NOMO-1 (cell line): ENCODE data around the gene TMEM63A.

Source experiments
- DNase-seq, 2 experiments: peaks; one replicate each; lab custom pipeline; 2025; ENCODE audit not compliant: unreplicated experiment in 2 of 2; lab: John Stamatoyannopoulos, UW

Gene TMEM63A

GRCh38 chr1:225887030-225887314 is 4.8 kb upstream of the TMEM63A start:
- no peak for DNase-seq

DNA sequence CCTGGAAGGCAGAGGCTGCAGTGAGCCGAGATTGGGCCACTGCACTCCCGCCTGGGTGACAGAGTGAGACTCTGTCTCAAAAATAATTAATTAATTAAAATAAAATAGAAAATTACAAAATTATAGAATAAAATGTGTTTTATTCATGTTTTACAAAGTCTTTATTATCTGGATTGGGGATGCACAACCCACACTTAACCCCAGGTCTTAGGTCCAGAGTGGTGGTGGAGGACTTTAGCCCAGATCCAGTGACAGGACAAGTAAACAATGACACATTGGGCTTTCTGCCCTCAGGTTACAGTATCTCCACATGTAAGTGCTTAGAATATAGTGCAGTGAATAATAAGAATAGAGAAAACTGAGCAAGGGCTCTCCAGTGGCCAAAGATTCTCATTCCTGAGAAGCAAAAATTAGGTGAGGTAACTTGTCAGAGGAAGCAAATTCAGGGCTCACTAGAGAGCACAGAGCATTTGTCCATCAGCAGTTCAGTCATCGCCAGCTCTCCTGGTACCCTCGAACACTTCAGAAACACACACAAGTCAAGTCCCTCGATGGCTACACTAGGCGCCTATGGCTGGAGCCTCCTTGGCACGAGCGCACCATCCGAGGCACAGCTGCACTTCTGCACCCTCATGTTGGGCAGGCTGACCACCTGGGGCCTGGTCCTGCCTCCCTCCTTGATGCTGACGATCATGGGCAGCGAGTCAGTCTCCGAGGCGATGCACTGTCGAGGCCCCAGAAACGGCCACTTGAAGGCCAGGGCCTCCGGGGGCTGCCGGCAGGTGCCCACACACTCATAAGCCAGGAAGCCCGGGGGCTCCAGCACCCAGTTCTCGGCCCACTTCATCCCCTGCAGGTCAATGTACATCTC is 4.2 kb upstream of the TMEM63A start:
- no peak for DNase-seq

- peak; percentile 75 to 89 for DNase-seq
Observed at GRCh38 chr1:225885336-225885735, 3.2 kb upstream of the TMEM63A start.

- DNase-seq: no peak
Observed at GRCh38 chr1:225883616-225884265, 1.6 kb upstream of the TMEM63A start.

GRCh38 chr1:225882694-225883615 is 775 bp upstream of the TMEM63A start:
- DNase-seq: peak; percentile 12 to 13

DNA sequence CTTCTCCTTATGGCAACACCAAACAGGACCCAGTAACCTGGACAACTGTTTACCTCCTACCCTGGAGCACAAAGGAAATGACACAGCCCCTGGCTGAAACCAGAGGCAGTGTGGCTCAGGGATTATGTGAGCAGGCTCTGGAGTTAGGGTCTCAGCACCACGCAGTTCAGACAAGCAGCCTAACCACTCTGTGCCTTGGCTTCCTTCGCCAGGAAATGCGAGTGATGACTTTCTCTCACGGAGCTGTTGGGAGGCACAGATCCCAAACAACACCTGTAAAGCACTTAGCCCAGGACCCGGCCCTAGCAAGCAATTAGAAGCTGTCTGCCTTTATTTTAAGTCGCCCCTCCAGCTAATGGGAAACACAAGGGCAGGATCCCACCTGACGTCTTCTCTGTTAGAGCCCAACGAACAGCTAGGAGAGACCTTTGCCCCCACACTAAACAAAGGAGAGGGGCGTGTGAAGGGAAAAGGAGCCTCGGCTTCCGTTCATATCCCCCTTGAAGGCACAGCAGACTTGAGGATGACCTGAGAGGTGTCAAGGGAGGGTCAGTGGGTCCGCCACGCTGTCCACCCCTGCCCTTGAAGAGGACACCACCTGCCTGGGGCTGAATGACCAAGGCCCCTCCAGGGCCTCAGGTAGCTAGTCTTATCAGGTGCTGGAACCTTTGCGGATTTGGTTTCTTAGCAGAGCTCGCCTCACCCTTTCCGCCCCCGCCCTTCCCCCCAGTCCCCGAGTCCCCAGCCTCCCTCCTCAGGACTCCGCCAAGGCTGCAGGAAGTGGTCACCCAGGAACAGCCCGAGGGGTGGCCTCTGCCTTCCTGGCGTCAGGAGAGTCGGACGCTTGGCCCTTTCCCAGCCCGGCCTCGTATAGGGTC is 860 bp downstream of the TMEM63A start:
- DNase-seq: no peak

GRCh38 chr1:225880636-225881035 is 1.5 kb downstream of the TMEM63A start:
- no peak for DNase-seq

DNA sequence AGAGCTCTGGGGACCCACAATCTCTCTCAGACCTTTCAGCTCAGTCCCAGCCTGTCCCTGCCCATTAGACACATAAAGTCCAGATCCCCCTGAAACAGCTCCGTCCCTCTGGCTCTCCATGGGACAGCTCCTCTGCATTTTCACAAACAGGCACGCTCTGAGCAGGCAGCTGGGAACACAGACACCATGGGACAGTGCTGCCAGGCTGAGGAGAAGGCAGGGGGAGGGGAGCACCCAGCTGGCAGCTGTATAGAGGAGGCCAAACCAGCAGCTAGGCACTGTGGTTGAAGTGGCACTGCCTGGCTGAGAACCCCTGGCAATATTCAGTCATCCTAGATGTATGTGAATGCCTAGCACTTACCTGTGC is 2.0 kb downstream of the TMEM63A start:
- DNase-seq: no peak

GRCh38 chr1:225879521-225880221 is 2.5 kb downstream of the TMEM63A start:
- no peak for DNase-seq

DNA sequence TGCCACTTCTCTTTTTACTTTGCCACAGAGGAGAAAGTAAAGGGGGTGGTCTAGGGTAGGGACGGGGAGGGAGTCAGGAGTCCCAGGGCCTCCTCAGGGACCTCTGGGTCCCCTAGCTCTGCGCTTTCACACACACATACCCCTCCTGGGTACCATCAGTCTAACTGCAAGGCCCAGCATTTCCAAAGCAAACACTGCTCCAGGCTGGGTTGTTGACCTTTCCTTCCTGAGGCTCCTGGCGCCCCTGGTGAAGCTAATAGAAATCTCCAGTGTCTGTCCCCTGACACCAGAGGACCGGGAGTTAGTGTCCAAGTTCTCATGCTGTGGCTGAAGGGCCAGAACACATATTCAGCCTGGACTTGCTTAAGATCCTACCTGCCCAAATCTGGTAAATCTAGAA is 3.9 kb downstream of the TMEM63A start:
- no peak for DNase-seq

- no peak for DNase-seq
Observed at GRCh38 chr1:225877580-225877979, 4.6 kb downstream of the TMEM63A start.

- no peak for DNase-seq
Observed at GRCh38 chr1:225876900-225877510, 5.2 kb downstream of the TMEM63A start.

DNA sequence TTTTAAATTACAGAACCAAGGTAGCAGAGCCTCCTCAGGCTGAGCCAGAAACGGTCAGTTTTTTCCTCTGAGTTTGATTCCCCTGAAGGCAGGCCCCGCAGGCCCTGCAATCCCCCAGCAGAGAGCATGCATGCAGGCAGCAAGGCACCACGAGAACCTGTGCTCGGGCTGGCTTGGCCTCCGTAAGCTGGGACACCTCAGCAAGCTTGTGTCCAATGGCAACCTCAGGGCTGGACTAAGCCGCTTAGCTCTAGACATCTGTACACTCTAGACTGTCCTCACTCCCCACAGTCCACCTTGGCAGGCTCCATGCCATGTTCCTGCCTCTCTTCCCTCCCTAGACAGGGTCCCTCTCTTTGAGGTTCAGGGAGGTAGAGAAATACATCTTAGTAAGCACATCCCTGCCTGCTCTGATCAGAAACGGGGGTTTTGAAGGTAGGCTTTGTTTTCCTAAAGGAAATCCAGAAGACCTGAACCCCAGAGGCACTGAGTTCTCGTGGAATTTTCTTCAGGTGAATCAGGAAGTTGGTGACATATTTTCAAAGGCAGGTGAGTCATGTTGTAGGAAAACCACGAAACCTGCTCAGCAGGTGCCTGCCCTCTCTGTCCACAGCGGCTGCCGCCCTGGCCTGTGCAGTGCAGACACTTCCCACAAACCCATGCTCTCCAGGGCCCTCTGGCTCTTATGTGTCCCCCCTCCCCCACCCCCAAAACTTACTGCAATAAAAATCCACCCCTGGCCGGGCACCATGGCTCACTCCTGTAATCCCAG is 7.0 kb downstream of the TMEM63A start:
- DNase-seq: no peak

GRCh38 chr1:225874431-225874830 is 7.7 kb downstream of the TMEM63A start:
- no peak for DNase-seq

- no peak for DNase-seq
Observed at GRCh38 chr1:225873281-225873850, 8.8 kb downstream of the TMEM63A start.

- DNase-seq: no peak
Observed at GRCh38 chr1:225872075-225872430, 10.1 kb downstream of the TMEM63A start.

- DNase-seq: no peak
Observed at GRCh38 chr1:225871359-225872074, 10.7 kb downstream of the TMEM63A start.

DNA sequence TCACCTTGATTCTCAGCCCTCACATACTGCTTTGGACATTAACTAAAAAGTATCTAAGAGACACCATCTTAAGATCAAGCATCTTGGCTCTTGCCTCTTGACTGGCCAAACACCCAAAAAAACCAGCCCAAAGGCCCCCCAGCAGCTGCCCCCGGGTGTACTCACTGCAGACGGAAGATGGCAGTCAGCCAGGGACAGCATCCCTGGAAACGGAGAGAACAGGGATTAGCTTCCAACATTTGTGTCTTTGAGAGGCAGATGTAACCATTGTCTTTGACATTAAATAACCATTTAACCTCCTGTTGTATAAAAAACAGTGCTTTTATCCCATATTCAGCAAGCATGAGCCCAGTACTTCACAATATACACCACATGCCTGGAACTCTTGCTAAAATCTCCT is 11.3 kb downstream of the TMEM63A start:
- no peak for DNase-seq
